CD14-positive monocyte (primary cell): ENCODE results near the gene LRRC1. TPM values are rescaled to one million over a fixed set of nuclear protein-coding genes. Genes with fewer than 3 reads are reported as not detected.

Experiments used
- DNase-seq, 3 donors: peaks; one replicate each; pipeline ENCODE4 v3.0.0-alpha.2; 2011 to 2022
- H2AFZ ChIP-seq: 2 replicates; pipeline ENCODE4 v1.6.0; 2012; ENCODE audit warnings: mild to moderate bottlenecking, low read depth, low read length, inconsistent platforms; ENCODE audit not compliant: insufficient read depth, poor library complexity, severe bottlenecking
- H3K27ac ChIP-seq, 2 donors: 1 replicate in 1 of 2; 2 replicates in 1 of 2; pipeline ENCODE4 v1.5.1; 2012 to 2013; ENCODE audit warnings: low read length in 2 of 2, control low read depth in 1 of 2, inconsistent platforms in 1 of 2, low read depth in 1 of 2, mild to moderate bottlenecking in 1 of 2
- H3K27me3 ChIP-seq, 2 donors: one replicate each; pipeline versions ENCODE4 v1.6.0 to v1.6.1; 2011 to 2013; ENCODE audit warnings: low read length in 2 of 2; ENCODE audit not compliant: control insufficient read depth in 2 of 2, insufficient read depth in 2 of 2
- H3K36me3 ChIP-seq, 2 donors: replicated peaks in 1 of 2; 1 replicate in 1 of 2; 2 replicates in 1 of 2; pipeline versions ENCODE4 v1.5.1 to v1.6.1; 2012 to 2013; ENCODE audit warnings: low read length in 2 of 2, control low read depth in 1 of 2, inconsistent platforms in 1 of 2, mild to moderate bottlenecking in 1 of 2; ENCODE audit not compliant: insufficient read depth in 2 of 2, control insufficient read depth in 1 of 2
- H3K4me1 ChIP-seq, 2 donors: 1 replicate in 1 of 2; 2 replicates in 1 of 2; pipeline versions ENCODE4 v1.5.1 to v1.6.1; 2012 to 2013; ENCODE audit warnings: low read length in 2 of 2, control low read depth in 1 of 2, inconsistent platforms in 1 of 2, mild to moderate bottlenecking in 1 of 2, moderate library complexity in 1 of 2; ENCODE audit not compliant: insufficient read depth in 2 of 2, control insufficient read depth in 1 of 2
- H3K4me2 ChIP-seq: replicated peaks from 2 replicates; pipeline ENCODE3; 2012; ENCODE audit warnings: low read length, moderate library complexity, mild to moderate bottlenecking; ENCODE audit not compliant: poor library complexity, severe bottlenecking; ENCODE audit errors: extremely low read depth
- H3K4me3 ChIP-seq, 3 experiments: fragments of 200-600 bp in 1 of 3; sonication (generic) in 1 of 3; replicated peaks in 1 of 3; 1 replicate in 2 of 3; 2 replicates in 1 of 3; pipeline ENCODE4 v1.5.1; 2011 to 2013; ENCODE audit warnings: low read length in 3 of 3, mild to moderate bottlenecking in 3 of 3, control low read depth in 2 of 3, low read depth in 2 of 3, inconsistent platforms in 1 of 3, moderate library complexity in 1 of 3
- H3K79me2 ChIP-seq: 2 replicates; pipeline ENCODE4 v1.6.0; 2012; ENCODE audit warnings: mild to moderate bottlenecking, control low read depth, inconsistent platforms, low read length, moderate library complexity; ENCODE audit not compliant: insufficient read depth
- H3K9ac ChIP-seq: 2 replicates; pipeline ENCODE4 v1.6.0; 2017; ENCODE audit warnings: low read length, mild to moderate bottlenecking; ENCODE audit not compliant: insufficient read depth, poor library complexity, severe bottlenecking
- H3K9me3 ChIP-seq, 2 donors: replicated peaks in 1 of 2; 1 replicate in 1 of 2; 2 replicates in 1 of 2; pipeline versions ENCODE4 v1.5.1 to v1.6.1; 2012 to 2013; ENCODE audit warnings: low read length in 2 of 2, control low read depth in 1 of 2; ENCODE audit not compliant: control insufficient read depth in 1 of 2, insufficient read depth in 1 of 2
- H4K20me1 ChIP-seq: 2 replicates; pipeline ENCODE4 v1.6.0; 2012; ENCODE audit warnings: mild to moderate bottlenecking, low read length, control low read depth, moderate library complexity; ENCODE audit not compliant: insufficient read depth
- H3K27ac Mint-ChIP-seq, 7 donors: one replicate each; pipeline ENCODE4 v1.8.0; 2020; ENCODE audit warnings: mild to moderate bottlenecking in 7 of 7, mixed read lengths in 7 of 7, moderate library complexity in 6 of 7, inconsistent platforms in 2 of 7
- H3K27me3 Mint-ChIP-seq, 3 donors: one replicate each; pipeline ENCODE4 v1.8.0; 2021 to 2022; ENCODE audit warnings: low read depth in 3 of 3, mild to moderate bottlenecking in 3 of 3, mixed read lengths in 3 of 3, moderate library complexity in 3 of 3, inconsistent platforms in 1 of 3
- H3K36me3 Mint-ChIP-seq, 2 donors: one replicate each; pipeline ENCODE4 v1.8.0; 2020; ENCODE audit warnings: mixed read lengths in 2 of 2, inconsistent platforms in 1 of 2, mild to moderate bottlenecking in 1 of 2
- H3K4me1 Mint-ChIP-seq: one replicate; pipeline ENCODE4 v1.8.0; 2020; ENCODE audit warnings: mild to moderate bottlenecking, mixed read lengths
- H3K4me3 Mint-ChIP-seq, 2 donors: one replicate each; pipeline ENCODE4 v1.8.0; 2020; ENCODE audit warnings: mild to moderate bottlenecking in 2 of 2, mixed read lengths in 2 of 2, moderate library complexity in 1 of 2
- H3K9me3 Mint-ChIP-seq, 7 donors: one replicate each; pipeline ENCODE4 v1.8.0; 2020 to 2022; ENCODE audit warnings: mixed read lengths in 7 of 7, mild to moderate bottlenecking in 6 of 7, moderate library complexity in 6 of 7, inconsistent platforms in 2 of 7
- WGBS: methylation state at CpG from one replicate; pipeline ENCODE4 v1.1.5; 2013; ENCODE audit warnings: missing lambda C conversion rate; ENCODE audit not compliant: insufficient coverage; 5-methylcytosine and 5-hydroxymethylcytosine counted together
- intact Hi-C, 2 donors: fragments of 100-400 bp; cut with micrococcal nuclease; formaldehyde crosslinking; loops; one replicate each; pipeline versions ENCODE4 v1.15.0 to v1.15.1; 2023
- polyA plus RNA-seq, 3 donors: library from polyadenylated mRNA; depleted of rRNA in 1 of 3; unstranded in 2 of 3; stranded (reverse) in 1 of 3; fragments of 300-500 nt in 2 of 3; fragments of >200 nt in 1 of 3; fragmentation: Illumina TruSeq in 2 of 3; gene quantifications; 1 replicate in 2 of 3; 2 replicates in 1 of 3; pipeline ENCODE4 v1.2.3, GENCODE V29; 2012 to 2021
- TF ChIP-seq, protein P1 (sequence below): fragments of 200-600 bp; IDR thresholded peaks from one replicate; pipeline ENCODE4 v1.8.0; 2022; ENCODE audit warnings: antibody characterized with exemption, mild to moderate bottlenecking

Gene LRRC1
- polyA plus RNA-seq, 3 donors = 0.18 to 1.6 (median 0.92) TPM

DNA sequence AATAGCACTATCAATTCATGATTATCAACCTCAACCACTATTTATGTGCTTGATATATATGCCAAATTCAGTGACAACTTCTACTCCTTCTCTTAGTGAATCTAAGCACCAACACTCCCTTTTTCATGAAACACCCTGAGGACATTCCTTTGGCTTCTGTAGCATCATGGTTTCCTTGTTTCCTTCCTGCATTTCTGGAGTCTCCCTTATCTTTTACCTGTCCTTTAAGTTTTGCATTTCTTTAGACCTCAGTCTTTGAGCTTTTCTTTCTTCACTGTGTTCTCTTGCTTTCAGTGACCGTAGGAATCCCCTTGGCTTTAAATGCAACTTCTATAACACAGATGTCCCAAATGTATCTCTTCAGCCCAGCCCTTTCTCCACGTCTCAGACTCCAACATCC lies 172.6 kb downstream of the LRRC1 start:
- H3K4me2 ChIP-seq = no peak overlapping the region
- no peak for DNase-seq
- Mint-ChIP-seq H3K27ac (no peak overlapping the region), H3K4me1 (no peaks in the 10 kb centered on the region), H3K27me3 (peaks cover 0 to 5% (median 4%) of the 10 kb centered on the region in 3 donors), H3K4me3 (no peak overlapping the region), H3K9me3 (peaks cover 0 to 3% (median 0%) of the 10 kb centered on the region in 7 donors), H3K36me3 (no peaks in the 10 kb centered on the region)
- H3K4me3 ChIP-seq = no peak overlapping the region
- no peaks in the 10 kb centered on the region for H4K20me1 ChIP-seq
- H3K79me2 ChIP-seq = no peaks in the 10 kb centered on the region
- H3K9me3 ChIP-seq = no peaks in the 10 kb centered on the region
- H2AFZ ChIP-seq = no peak overlapping the region
- no peaks in the 10 kb centered on the region for H3K4me1 ChIP-seq
- TF ChIP-seq, protein P1, sequence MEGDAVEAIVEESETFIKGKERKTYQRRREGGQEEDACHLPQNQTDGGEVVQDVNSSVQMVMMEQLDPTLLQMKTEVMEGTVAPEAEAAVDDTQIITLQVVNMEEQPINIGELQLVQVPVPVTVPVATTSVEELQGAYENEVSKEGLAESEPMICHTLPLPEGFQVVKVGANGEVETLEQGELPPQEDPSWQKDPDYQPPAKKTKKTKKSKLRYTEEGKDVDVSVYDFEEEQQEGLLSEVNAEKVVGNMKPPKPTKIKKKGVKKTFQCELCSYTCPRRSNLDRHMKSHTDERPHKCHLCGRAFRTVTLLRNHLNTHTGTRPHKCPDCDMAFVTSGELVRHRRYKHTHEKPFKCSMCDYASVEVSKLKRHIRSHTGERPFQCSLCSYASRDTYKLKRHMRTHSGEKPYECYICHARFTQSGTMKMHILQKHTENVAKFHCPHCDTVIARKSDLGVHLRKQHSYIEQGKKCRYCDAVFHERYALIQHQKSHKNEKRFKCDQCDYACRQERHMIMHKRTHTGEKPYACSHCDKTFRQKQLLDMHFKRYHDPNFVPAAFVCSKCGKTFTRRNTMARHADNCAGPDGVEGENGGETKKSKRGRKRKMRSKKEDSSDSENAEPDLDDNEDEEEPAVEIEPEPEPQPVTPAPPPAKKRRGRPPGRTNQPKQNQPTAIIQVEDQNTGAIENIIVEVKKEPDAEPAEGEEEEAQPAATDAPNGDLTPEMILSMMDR = no peak
- H3K27ac ChIP-seq = no peak overlapping the region
- H3K36me3 ChIP-seq = no peaks in the 10 kb centered on the region
- WGBS = 92% methylated on average over 2 of the region's 2 CpGs
- intact Hi-C loops = no loop called here
- no peaks in the 10 kb centered on the region for H3K27me3 ChIP-seq
- H3K9ac ChIP-seq = no peak overlapping the region

Other genes with a start within 250 kb of the LRRC1 start
- gene GCLC, start 249.9 kb upstream of the LRRC1 start, polyA plus RNA-seq = 10 to 100 TPM in 2 of 3 donors, 1 to 10 TPM in 1; 6.4 to 15.7 (median 10.1) TPM
- gene KLHL31, start 129.2 kb upstream of the LRRC1 start, polyA plus RNA-seq = under 1 TPM in 1 of 3 donors, not detected in 2; 0.01 TPM